ENCODE data around the gene QPRT. TPM values are rescaled to one million over a fixed set of nuclear protein-coding genes. Genes with fewer than 3 reads are reported as not detected.
"Not testable (repeated sequence)": the region's sequence is repeated elsewhere in the genome, so short reads cannot be mapped to it uniquely, and the experiment has no call there.

Gene QPRT
- polyA plus RNA-seq, 1 of the 3 experiments (the other 2 are of a cell fraction): 12.5 TPM

- no peaks in the 10 kb centered on the region for H3K27me3 ChIP-seq (ENCODE audit: insufficient read depth)
- no peaks in the 10 kb centered on the region for H3K9me2 ChIP-seq
- no peaks in the 10 kb centered on the region for H3K9me3 ChIP-seq
- POLR2A ChIA-PET: no interaction called here
- no peak for TF ChIP-seq NRF1 (IDR thresholded peaks at IDR 0.05; ENCODE audit: low read depth, low read length)
- H2AFZ ChIP-seq (ENCODE audit: low read depth): no peak overlapping the region
- H3K4me1 ChIP-seq (ENCODE audit: control insufficient read depth in 1 of 2, insufficient read depth in 2 of 2, low read depth in 1 of 2, low read length in 1 of 2): no peaks in the 10 kb centered on the region; a peak in 1 of 4 replicates
- H3K4me2 ChIP-seq: no peak overlapping the region
- no peaks in the 10 kb centered on the region for H3F3A ChIP-seq (replicated peaks; ENCODE audit: insufficient read depth)
- no peaks in the 10 kb centered on the region for H3K79me2 ChIP-seq (ENCODE audit: insufficient read depth)
- DNase-seq: peak; percentile 53
- H3K27ac ChIP-seq (ENCODE audit: low read depth in 2 of 2, low read length in 1 of 2): no peak overlapping the region
- CTCF ChIA-PET: no interaction called here
- H4K20me1 ChIP-seq (ENCODE audit: insufficient read depth): no peaks in the 10 kb centered on the region
- 84% methylated on average over 18 of the region's 41 CpGs for WGBS (ENCODE audit: low lambda C conversion rate)
- H3K36me3 ChIP-seq (replicated peaks in 1 of 2; ENCODE audit: control insufficient read depth in 1 of 2, insufficient read depth in 2 of 2, low read length in 1 of 2): no peaks in the 10 kb centered on the region
- H3K4me3 ChIP-seq (ENCODE audit: low read depth in 2 of 2, low read length in 1 of 2): no peak overlapping the region
- H3K9ac ChIP-seq: no peak overlapping the region
Measured at GRCh38 chr16:29694384-29695195, 15.6 kb downstream of the QPRT start.

GRCh38 chr16:29695675-29696074, 16.7 kb downstream of the QPRT start:
- H3K9me2 ChIP-seq; H3K4me3 ChIP-seq (ENCODE audit: low read depth in 2 of 2, low read length in 1 of 2); H3K4me1 ChIP-seq (ENCODE audit: control insufficient read depth in 1 of 2, insufficient read depth in 2 of 2, low read depth in 1 of 2, low read length in 1 of 2); DNase-seq; CTCF ChIA-PET; H3K9me3 ChIP-seq; H3K9ac ChIP-seq; H2AFZ ChIP-seq (ENCODE audit: low read depth); H3K4me2 ChIP-seq; H3F3A ChIP-seq (replicated peaks; ENCODE audit: insufficient read depth); H3K27ac ChIP-seq (ENCODE audit: low read depth in 2 of 2, low read length in 1 of 2); POLR2A ChIA-PET; H4K20me1 ChIP-seq (ENCODE audit: insufficient read depth); H3K79me2 ChIP-seq (ENCODE audit: insufficient read depth); H3K27me3 ChIP-seq (ENCODE audit: insufficient read depth); H3K36me3 ChIP-seq (replicated peaks in 1 of 2; ENCODE audit: control insufficient read depth in 1 of 2, insufficient read depth in 2 of 2, low read length in 1 of 2): not testable (repeated sequence)
- WGBS (ENCODE audit: low lambda C conversion rate): 90% methylated on average over 3 of the region's 3 CpGs

- CTCF ChIA-PET: interaction anchor here (0.8 kb wide), 1 partner anchor 19 kb away, joined by 3 read pairs; no protein-coding TSS in a partner anchor
- H2AFZ ChIP-seq (ENCODE audit: low read depth): no peak overlapping the region
- no peak for DNase-seq
- H4K20me1 ChIP-seq (ENCODE audit: insufficient read depth): no peaks in the 10 kb centered on the region
- no peaks in the 10 kb centered on the region for H3F3A ChIP-seq (replicated peaks; ENCODE audit: insufficient read depth)
- no peak for TF ChIP-seq POLR2AphosphoS5 (IDR thresholded peaks at IDR 0.05; ENCODE audit: low read depth, low read length)
- no peak for TF ChIP-seq ZBTB33 (IDR thresholded peaks at IDR 0.05; ENCODE audit: borderline replicate concordance, low read depth)
- TF ChIP-seq ELF1 (IDR thresholded peaks at IDR 0.05): no peak
- TF ChIP-seq MXI1 (IDR thresholded peaks at IDR 0.05; ENCODE audit: low read depth, low read length): no peak
- TF ChIP-seq CTCF (IDR thresholded peaks at IDR 0.05): no peak
- TF ChIP-seq IRF3 (IDR thresholded peaks at IDR 0.05; ENCODE audit: low read depth, low read length): no peak
- no peak for TF ChIP-seq SMC3 (IDR thresholded peaks at IDR 0.05; ENCODE audit: low read depth, low read length)
- no peak for TF ChIP-seq RCOR1 (IDR thresholded peaks at IDR 0.05; ENCODE audit: low read length)
- TF ChIP-seq FOXM1 (IDR thresholded peaks at IDR 0.05; ENCODE audit: low read depth): no peak
- TF ChIP-seq TCF12 (IDR thresholded peaks at IDR 0.05): no peak
- H3K4me1 ChIP-seq (ENCODE audit: control insufficient read depth in 1 of 2, insufficient read depth in 2 of 2, low read depth in 1 of 2, low read length in 1 of 2): no peaks in the 10 kb centered on the region; a peak in 1 of 4 replicates
- H3K9me2 ChIP-seq: no peaks in the 10 kb centered on the region
- no peak overlapping the region for H3K27ac ChIP-seq (ENCODE audit: low read depth in 2 of 2, low read length in 1 of 2)
- H3K4me2 ChIP-seq: no peak overlapping the region
- no peaks in the 10 kb centered on the region for H3K36me3 ChIP-seq (replicated peaks in 1 of 2; ENCODE audit: control insufficient read depth in 1 of 2, insufficient read depth in 2 of 2, low read length in 1 of 2)
- POLR2A ChIA-PET: no interaction called here
- no peak overlapping the region for H3K4me3 ChIP-seq (ENCODE audit: low read depth in 2 of 2, low read length in 1 of 2)
- H3K9me3 ChIP-seq: no peaks in the 10 kb centered on the region
- H3K9ac ChIP-seq: no peak overlapping the region
- H3K79me2 ChIP-seq (ENCODE audit: insufficient read depth): no peaks in the 10 kb centered on the region
- WGBS (ENCODE audit: low lambda C conversion rate): 91% methylated on average over 11 of the region's 21 CpGs
- H3K27me3 ChIP-seq (ENCODE audit: insufficient read depth): no peaks in the 10 kb centered on the region
Measured at GRCh38 chr16:29696881-29697331, 17.9 kb downstream of the QPRT start.

All from SK-N-SH (cell line).